Esophagus muscularis mucosa (tissue), 4 donors: ENCODE results near the gene IPO11. TPM values are rescaled to one million over a fixed set of nuclear protein-coding genes. Genes with fewer than 3 reads are reported as not detected.
A peak's percentile ranks its signal among the peaks of the same experiment; 100 is the strongest.

Experiments used
- DNase-seq: peaks from one replicate; pipeline ENCODE4 v3.0.0-alpha.2; 2017; ENCODE audit errors: extremely low spot score
- H3K27ac ChIP-seq, 4 donors: fragments of 200-600 bp; sonication (generic); replicated peaks in 1 of 4; 1 replicate in 3 of 4; 2 replicates in 1 of 4; pipeline ENCODE4 v1.5.1; 2016 to 2019; ENCODE audit warnings: mild to moderate bottlenecking in 1 of 4
- H3K27me3 ChIP-seq, 4 donors: fragments of 200-600 bp; sonication (generic); one replicate each; pipeline versions ENCODE4 v1.5.1 to v1.6.0; 2016 to 2019
- H3K36me3 ChIP-seq, 4 donors: fragments of 200-600 bp; sonication (generic); one replicate each; pipeline ENCODE4 v1.5.1; 2016 to 2019
- H3K4me1 ChIP-seq, 4 donors: fragments of 200-600 bp; sonication (generic); one replicate each; pipeline ENCODE4 v1.5.1; 2016 to 2019
- H3K4me3 ChIP-seq, 4 donors: fragments of 200-600 bp; sonication (generic); 1 replicate in 2 of 4; 2 replicates in 2 of 4; pipeline ENCODE4 v1.5.1; 2016 to 2019; ENCODE audit warnings: mild to moderate bottlenecking in 4 of 4, moderate library complexity in 1 of 4
- H3K9me3 ChIP-seq, 4 donors: fragments of 200-600 bp; sonication (generic); 1 replicate in 3 of 4; 2 replicates in 1 of 4; pipeline ENCODE4 v1.5.1; 2016 to 2019
- EP300 ChIP-seq: sonication (generic); formaldehyde crosslinking; IDR thresholded peaks from one replicate; pipeline ENCODE4 v1.6.1; 2017; ENCODE audit warnings: antibody characterized with exemption
- POLR2A ChIP-seq: fragments of 450-650 bp; IDR thresholded peaks from one replicate; pipeline ENCODE4 v1.6.1; 2017; ENCODE audit warnings: antibody characterized with exemption, moderate library complexity, mild to moderate bottlenecking, low read depth
- POLR2AphosphoS5 ChIP-seq, 2 donors: sonication (generic); formaldehyde crosslinking; IDR thresholded peaks; one replicate each; pipeline ENCODE4 v1.6.1; 2017; ENCODE audit warnings: antibody characterized with exemption in 2 of 2
- WGBS: methylation state at CpG from one replicate; pipeline ENCODE4 v1.1.5; 2018; 5-methylcytosine and 5-hydroxymethylcytosine counted together
- intact Hi-C: fragments of 100-400 bp; cut with DNase I; formaldehyde crosslinking; loops from one replicate; pipeline ENCODE4 v1.15.1; 2023
- total RNA-seq, 4 donors: library from RNA; depleted of rRNA; stranded (reverse); fragments of >200 nt; gene quantifications; one replicate each; pipeline versions ENCODE4 v1.1.0 to v1.2.1, GENCODE V29; 2016
- TF ChIP-seq, protein P1 (sequence below), 3 experiments: fragments of 200-600 bp in 2 of 3; fragments of 450-650 bp in 1 of 3; sonication (generic) in 2 of 3; IDR thresholded peaks; one replicate each; pipeline ENCODE4 v1.5.1; 2017 to 2019; ENCODE audit warnings: antibody characterized with exemption in 3 of 3, mild to moderate bottlenecking in 2 of 3, moderate library complexity in 1 of 3

The IPO11 gene
- total RNA-seq, 4 donors from 2014 or later = 14.8 to 19.6 (median 18.3) TPM

DNA sequence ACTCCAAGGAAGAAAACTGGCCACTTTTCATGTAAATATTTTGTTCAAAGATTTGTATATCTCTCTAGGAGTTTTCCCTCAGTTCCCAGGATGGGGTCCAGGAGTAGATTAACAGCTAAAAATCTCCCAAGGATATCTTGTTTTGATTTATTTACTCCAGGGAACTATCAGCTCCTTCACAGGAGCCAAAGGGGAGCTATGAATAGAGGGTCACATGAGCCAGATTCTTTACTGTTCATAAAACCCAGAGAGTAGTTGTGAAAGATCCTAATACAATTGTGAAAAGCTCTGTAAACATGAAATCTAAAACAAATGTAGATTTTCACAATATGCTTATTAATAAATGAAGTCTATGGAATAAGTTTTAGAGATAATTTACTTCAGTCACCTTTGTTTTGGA, 25.7 kb upstream of the IPO11 start:
- TF ChIP-seq, protein P1, sequence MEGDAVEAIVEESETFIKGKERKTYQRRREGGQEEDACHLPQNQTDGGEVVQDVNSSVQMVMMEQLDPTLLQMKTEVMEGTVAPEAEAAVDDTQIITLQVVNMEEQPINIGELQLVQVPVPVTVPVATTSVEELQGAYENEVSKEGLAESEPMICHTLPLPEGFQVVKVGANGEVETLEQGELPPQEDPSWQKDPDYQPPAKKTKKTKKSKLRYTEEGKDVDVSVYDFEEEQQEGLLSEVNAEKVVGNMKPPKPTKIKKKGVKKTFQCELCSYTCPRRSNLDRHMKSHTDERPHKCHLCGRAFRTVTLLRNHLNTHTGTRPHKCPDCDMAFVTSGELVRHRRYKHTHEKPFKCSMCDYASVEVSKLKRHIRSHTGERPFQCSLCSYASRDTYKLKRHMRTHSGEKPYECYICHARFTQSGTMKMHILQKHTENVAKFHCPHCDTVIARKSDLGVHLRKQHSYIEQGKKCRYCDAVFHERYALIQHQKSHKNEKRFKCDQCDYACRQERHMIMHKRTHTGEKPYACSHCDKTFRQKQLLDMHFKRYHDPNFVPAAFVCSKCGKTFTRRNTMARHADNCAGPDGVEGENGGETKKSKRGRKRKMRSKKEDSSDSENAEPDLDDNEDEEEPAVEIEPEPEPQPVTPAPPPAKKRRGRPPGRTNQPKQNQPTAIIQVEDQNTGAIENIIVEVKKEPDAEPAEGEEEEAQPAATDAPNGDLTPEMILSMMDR (IDR thresholded peaks at IDR 0.05) = no peak
- TF ChIP-seq POLR2A = no peak
- TF ChIP-seq POLR2AphosphoS5 (IDR thresholded peaks at IDR 0.05) = no peak
- TF ChIP-seq EP300 = no peak
- intact Hi-C loops = no loop called here
- H3K9me3 ChIP-seq = no peaks in the 10 kb centered on the region
- no peak for DNase-seq
- H3K27me3 ChIP-seq = no peaks in the 10 kb centered on the region
- H3K36me3 ChIP-seq = peaks cover 42 to 98% (median 62%) of the 10 kb centered on the region in 4 donors
- H3K27ac ChIP-seq = no peak overlapping the region
- H3K4me1 ChIP-seq = peaks cover 0 to 9% (median 2%) of the 10 kb centered on the region in 4 donors
- H3K4me3 ChIP-seq = no peak overlapping the region

DNA sequence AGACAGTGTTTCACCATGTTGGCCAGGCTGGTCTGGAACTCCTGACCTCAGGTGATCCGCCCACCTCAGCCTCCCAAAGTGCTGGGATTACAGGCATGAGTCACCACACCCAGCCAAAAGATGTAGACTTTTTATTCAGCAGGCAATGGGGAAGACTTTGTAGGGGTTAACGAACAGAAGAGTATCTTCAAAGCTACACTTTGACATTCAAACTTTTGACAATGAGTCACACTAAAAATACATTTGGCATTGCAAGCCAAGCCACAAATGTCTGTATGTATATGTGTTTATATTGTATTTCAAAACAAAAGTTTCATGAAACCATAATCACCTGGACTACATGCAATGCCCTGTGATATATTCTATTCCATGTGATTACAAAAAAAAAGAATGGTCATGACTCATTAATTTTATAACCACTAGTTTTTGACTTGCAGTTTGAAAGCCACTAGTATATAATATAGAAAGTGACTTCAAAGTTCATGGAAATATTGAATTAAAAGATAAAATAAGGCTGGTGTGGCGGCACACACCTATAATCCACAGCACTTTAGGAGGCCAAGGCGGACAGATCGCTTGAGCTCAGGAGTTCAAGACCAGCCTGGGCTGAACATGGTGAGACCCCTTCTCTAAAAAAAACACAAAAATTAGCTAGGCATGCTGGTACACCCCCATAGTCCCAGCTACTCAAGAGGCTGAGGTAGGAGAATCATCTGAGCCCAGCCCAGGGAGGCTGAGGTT, 17.2 kb upstream of the IPO11 start:
- H3K4me3 ChIP-seq = no peak overlapping the region
- 90% methylated on average over 5 of the region's 5 CpGs for WGBS
- H3K4me1 ChIP-seq = no peaks in the 10 kb centered on the region
- H3K9me3 ChIP-seq = no peaks in the 10 kb centered on the region
- H3K27ac ChIP-seq = no peak overlapping the region
- intact Hi-C loops = no loop called here
- peak; percentile 14 for DNase-seq
- H3K27me3 ChIP-seq = no peaks in the 10 kb centered on the region
- no peak for TF ChIP-seq POLR2A
- TF ChIP-seq EP300 = no peak
- TF ChIP-seq POLR2AphosphoS5 (IDR thresholded peaks at IDR 0.05) = no peak
- TF ChIP-seq, protein P1 (IDR thresholded peaks at IDR 0.05) = no peak
- H3K36me3 ChIP-seq = peaks cover 38 to 97% (median 85%) of the 10 kb centered on the region in 4 donors

DNA sequence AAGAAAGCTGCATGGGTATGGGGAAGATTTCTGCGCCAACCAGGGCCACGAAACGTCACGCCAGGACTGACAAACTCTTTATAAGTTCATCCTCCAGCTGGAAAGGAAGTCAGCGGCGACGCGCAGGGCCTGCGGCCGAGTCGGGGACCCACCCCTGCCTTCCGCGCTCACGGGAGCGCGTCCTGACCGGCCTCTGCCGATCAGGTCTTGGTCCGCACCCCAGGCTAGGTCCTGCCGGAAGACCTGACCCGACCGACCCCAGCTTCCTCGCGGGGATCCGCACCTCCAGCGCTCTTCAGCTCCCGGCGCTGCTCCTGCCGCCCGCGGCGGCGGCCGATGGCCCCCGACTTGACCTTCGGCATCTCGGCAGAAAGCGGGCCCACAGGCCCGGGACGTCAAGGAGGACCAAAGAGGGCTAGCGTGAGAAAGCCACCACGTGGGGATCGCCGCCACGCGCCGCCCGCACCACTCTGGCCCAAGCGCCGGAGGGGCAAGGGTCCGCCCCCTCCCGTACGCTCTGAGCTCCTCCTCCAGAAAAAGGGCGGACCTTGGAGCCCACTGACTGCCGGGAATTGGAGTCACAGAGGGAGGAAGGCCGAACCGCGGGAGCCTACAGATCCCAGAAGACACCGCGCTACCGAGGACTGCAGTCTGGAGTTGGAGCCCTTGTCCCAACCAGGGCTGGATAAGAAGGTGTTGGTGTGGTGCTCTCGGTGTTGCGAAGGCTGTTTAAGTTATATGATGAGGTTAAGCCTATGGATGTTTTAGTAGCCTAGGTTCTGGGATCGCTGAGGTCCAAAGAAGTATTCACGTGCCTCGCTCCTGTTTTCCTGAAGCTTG, 8.9 kb upstream of the IPO11 start, which contains the start of gene DIMT1:
Gene DIMT1, minus strand, starts transcription at position 495 of the 840 bp plus-strand sequence. Its CDS starts 133 bp downstream, at position 362.
- peak; percentile 99 for DNase-seq
- intact Hi-C loops = no loop called here
- H3K36me3 ChIP-seq = peaks cover under 1 to 23% (median 22%) of the 10 kb centered on the region in 4 donors

DNA sequence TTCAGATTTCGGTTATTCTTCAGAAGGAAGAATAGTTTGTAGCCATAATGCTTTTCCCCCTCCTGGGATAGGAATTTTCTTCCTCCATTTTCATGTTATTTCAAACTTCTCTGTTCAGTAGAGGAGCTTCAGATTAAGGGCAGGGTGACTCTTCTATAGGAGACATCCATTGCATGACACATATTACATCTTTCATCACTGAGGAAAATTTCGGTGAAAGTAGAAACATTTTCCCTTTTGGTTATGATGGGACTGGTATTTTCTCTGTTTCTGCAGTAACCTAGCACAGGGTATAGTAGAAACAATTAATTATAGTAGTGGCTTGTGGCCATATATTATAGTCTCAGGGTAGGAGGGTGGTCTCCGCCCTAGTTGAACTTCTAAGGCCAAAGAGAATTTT, 1.1 kb downstream of the IPO11 start:
- H3K27me3 ChIP-seq = no peaks in the 10 kb centered on the region
- peaks cover 10 to 27% (median 21%) of the 10 kb centered on the region in 4 donors for H3K4me1 ChIP-seq
- DNase-seq = no peak
- H3K36me3 ChIP-seq = no peaks in the 10 kb centered on the region
- no peak overlapping the region for H3K27ac ChIP-seq
- TF ChIP-seq, protein P1 (IDR thresholded peaks at IDR 0.05) = no peak
- TF ChIP-seq POLR2A (no peak), POLR2AphosphoS5 (IDR thresholded peaks at IDR 0.05) (no peak), EP300 (no peak)
- intact Hi-C loops = no loop called here
- no peaks in the 10 kb centered on the region for H3K9me3 ChIP-seq
- peak overlapping the region; percentile 78 to 100 (median 92) for H3K4me3 ChIP-seq
- 59% methylated on average over 3 of the region's 3 CpGs for WGBS

More for the DNA sequence above, 8.9 kb upstream of the IPO11 start, which contains the start of gene DIMT1:
- Histone ChIP-seq H3K4me1 (peaks cover 10 to 23% (median 21%) of the 10 kb centered on the region in 4 donors), H3K27me3 (no peaks in the 10 kb centered on the region), H3K4me3 (peak within 1 kb of the TSS; percentile 69 to 95 (median 87)), H3K9me3 (no peaks in the 10 kb centered on the region), H3K27ac (peak within 1 kb of the TSS; percentile 92 to 97 (median 92))
- TF ChIP-seq POLR2AphosphoS5 (IDR thresholded peaks at IDR 0.05) (peak; percentile 90 to 93), POLR2A (peak; percentile 37), EP300 (no peak)
- WGBS = under 1% methylated on average over 54 of the region's 66 CpGs
